Coronary artery (tissue), 2 donors: Measurements from ENCODE around the gene DCLK1.
"Not testable (repeated sequence)": the region's sequence is repeated elsewhere in the genome, so short reads cannot be mapped to it uniquely, and the experiment has no call there.

Experiments
- DNase-seq: peaks from one replicate; pipeline ENCODE4 v3.0.0-alpha.2; 2017; ENCODE audit warnings: low spot score
- H3K27ac ChIP-seq, 2 donors: fragments of 200-600 bp; sonication (generic); one replicate each; pipeline ENCODE4 v1.5.1; 2016 to 2019
- H3K4me3 ChIP-seq: fragments of 200-600 bp; sonication (generic); 2 replicates; pipeline ENCODE4 v1.5.1; 2016; ENCODE audit warnings: mild to moderate bottlenecking, moderate library complexity
- CTCF ChIP-seq: fragments of 200-600 bp; sonication (generic); IDR thresholded peaks from one replicate; pipeline ENCODE4 v1.5.1; 2019; ENCODE audit warnings: antibody characterized with exemption

The DCLK1 gene

DNA sequence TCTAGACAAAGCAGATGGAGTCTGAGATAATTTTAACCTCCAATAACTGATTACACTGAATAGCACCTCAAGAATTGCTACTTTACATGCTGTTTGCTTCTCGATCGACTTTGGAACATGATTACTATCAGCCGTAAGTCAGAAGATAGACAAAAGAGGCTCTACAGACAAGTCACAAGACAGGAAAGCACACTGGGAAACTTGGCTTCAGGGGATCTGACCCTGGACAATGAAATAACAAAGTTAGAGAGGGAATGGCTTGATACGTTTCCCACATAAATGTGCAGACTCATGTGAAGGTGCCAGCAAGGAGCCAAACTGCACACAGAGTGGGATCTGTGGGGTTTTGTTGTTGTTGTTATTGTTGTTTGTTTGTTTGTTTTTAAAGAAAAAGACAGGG is 28.5 kb downstream of the DCLK1 start:
- Histone ChIP-seq H3K4me3 (no peak overlapping the region), H3K27ac (no peak overlapping the region)
- TF ChIP-seq CTCF: no peak
- DNase-seq: no peak

DNA sequence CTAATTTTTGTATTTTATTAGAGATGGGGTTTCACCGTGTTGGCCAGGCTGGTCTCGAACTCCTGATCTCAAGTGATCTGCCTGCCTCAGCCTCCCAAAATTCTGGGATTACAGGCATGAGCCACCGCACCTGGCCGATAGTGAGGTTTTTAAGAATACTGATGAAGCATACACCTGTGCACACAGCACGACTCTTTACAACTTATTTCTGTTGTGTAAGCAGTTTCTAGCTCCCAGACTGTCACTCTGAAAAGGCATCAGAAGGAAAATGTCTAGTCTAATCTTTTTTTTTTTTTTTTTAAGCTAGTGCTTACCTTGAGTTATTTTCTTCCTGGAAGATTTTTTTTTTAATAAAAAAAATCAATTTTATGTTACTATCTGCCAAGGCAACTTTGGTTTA is 29.3 kb downstream of the DCLK1 start:
- DNase-seq, H3K27ac ChIP-seq, H3K4me3 ChIP-seq: not testable (repeated sequence)

DNA sequence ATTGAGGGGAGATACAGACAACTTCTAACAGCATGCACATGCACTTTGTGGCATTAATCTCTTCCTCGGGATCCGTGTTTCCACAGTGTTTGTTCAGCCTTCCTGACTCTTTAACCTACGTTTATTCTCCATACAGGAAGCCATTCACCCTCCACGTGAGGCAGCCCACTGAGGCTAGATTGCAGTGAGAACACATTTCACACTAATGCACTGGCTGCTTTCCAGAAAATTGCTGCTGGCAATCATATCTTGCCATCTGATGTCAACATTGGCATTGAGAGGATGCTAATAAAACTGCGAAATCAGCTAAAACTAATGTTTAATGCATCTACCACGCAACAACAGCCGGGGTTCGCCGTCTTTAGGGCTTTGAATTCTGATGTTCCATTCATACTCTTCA is 30.0 kb downstream of the DCLK1 start:
- H3K27ac ChIP-seq: no peak overlapping the region
- no peak overlapping the region for H3K4me3 ChIP-seq
- no peak for TF ChIP-seq CTCF
- no peak for DNase-seq

GRCh38 chr13:36098080-36098479 is 33.1 kb downstream of the DCLK1 start:
- no peak overlapping the region for H3K4me3 ChIP-seq
- no peak overlapping the region for H3K27ac ChIP-seq
- no peak for TF ChIP-seq CTCF
- no peak for DNase-seq

DNA sequence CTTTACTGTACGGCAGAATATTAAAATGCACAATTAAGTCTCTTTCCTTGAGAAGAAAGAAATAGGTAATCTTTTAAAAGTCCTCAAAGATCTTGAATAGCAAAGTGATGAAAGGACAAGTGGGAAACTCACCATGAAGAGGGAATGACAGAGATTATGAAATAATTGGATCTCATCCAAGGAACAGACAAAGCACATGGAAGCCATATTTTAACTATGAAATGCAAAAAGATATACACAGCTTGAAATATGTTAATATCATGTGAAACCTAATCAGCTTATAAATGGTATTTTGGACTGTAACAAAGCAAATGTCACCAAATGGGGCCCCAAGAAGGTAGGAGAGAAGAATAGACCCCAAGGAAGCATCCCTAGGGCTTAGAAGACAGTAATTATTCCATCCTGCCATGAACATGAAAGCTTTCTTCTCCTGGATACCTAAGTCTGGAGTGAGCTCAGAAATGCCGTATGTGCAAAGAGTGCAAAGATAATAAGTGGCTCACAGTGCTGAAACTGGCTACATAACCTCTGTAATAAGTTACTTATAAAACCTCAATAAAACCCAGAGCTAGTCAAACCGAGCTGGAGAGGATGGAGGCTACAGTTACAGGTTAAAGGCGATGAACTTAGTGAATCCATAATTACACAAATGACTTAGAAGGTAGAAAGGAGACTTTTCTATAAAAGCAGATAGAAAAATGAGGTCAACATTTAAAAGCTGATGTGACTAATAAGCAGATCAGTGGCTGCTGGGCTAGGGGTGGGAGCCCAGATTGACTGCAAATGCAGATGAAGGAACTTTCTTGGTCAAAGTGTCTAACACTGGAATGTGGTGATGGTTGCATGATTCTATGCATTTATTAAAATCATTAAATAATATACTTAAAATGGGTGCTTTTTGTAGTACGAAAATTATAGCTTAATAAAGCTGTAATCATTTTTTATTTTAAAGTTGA is 34.4 kb downstream of the DCLK1 start:
- Histone ChIP-seq H3K4me3 (no peak overlapping the region), H3K27ac (no peak overlapping the region)
- DNase-seq: no peak
- TF ChIP-seq CTCF: no peak

GRCh38 chr13:36094478-36094877 is 36.7 kb downstream of the DCLK1 start:
- no peak for DNase-seq
- no peak for TF ChIP-seq CTCF
- H3K4me3 ChIP-seq: no peak overlapping the region
- no peak overlapping the region for H3K27ac ChIP-seq

- peak overlapping the region in 1 of 2 donors; percentile 19 for H3K27ac ChIP-seq
- DNase-seq: no peak
- no peak for TF ChIP-seq CTCF
- H3K4me3 ChIP-seq: no peak overlapping the region
Measured at GRCh38 chr13:36090592-36090991, 40.6 kb downstream of the DCLK1 start.
